ENCODE data around the gene SLC25A12. TPM values are rescaled to one million over a fixed set of nuclear protein-coding genes. Genes with fewer than 3 reads are reported as not detected.
A peak's percentile ranks its signal among the peaks of the same experiment; 100 is the strongest.

SLC25A12 gene
- total RNA-seq, 4 donors from 2014 or later = 37.3 to 61.4 (median 46.3) TPM

- H3K4me3 ChIP-seq (replicated peaks in 1 of 3) = no peak overlapping the region
- H3K4me1 ChIP-seq = peaks cover 0 to 9% of the 10 kb centered on the region in 2 donors
- intact Hi-C loops (cut with DNase I) = no loop called here
- 82 to 90% methylated on average over 5 of the region's 5 CpGs for WGBS, 2 donors
- no peak overlapping the region for H3K27ac ChIP-seq
- no peaks in the 10 kb centered on the region for H3K9me3 ChIP-seq
- no peak for TF ChIP-seq POLR2A (IDR thresholded peaks at IDR 0.05)
- TF ChIP-seq CTCF (IDR thresholded peaks at IDR 0.05) = no peak
- no peaks in the 10 kb centered on the region for H3K27me3 ChIP-seq
- no peak for DNase-seq
- H3K36me3 ChIP-seq = no peaks in the 10 kb centered on the region
Measured at GRCh38 chr2:171864357-171864985, 29.6 kb downstream of the SLC25A12 start.

GRCh38 chr2:171862501-171862900 lies 31.5 kb downstream of the SLC25A12 start:
- DNase-seq = no peak
- Histone ChIP-seq H3K36me3 (no peaks in the 10 kb centered on the region), H3K9me3 (no peaks in the 10 kb centered on the region), H3K4me3 (replicated peaks in 1 of 3) (no peak overlapping the region), H3K27me3 (no peaks in the 10 kb centered on the region), H3K4me1 (peaks cover 13 to 23% of the 10 kb centered on the region in 2 donors), H3K27ac (no peak overlapping the region)
- intact Hi-C loops (cut with DNase I) = no loop called here
- TF ChIP-seq CTCF (IDR thresholded peaks at IDR 0.05) (no peak), POLR2A (IDR thresholded peaks at IDR 0.05) (no peak)
- WGBS, 2 donors = 93 to 98% methylated on average over 3 of the region's 3 CpGs

GRCh38 chr2:171858397-171858958 lies 35.6 kb downstream of the SLC25A12 start:
- Histone ChIP-seq H3K4me1 (peaks cover 13 to 16% of the 10 kb centered on the region in 2 donors), H3K27ac (peak overlapping the region in 2 of 3 donors; percentile 4 to 37), H3K9me3 (no peaks in the 10 kb centered on the region), H3K4me3 (replicated peaks in 1 of 3) (no peak overlapping the region), H3K27me3 (no peaks in the 10 kb centered on the region), H3K36me3 (no peaks in the 10 kb centered on the region)
- TF ChIP-seq CTCF (IDR thresholded peaks at IDR 0.05) (no peak), POLR2A (IDR thresholded peaks at IDR 0.05) (no peak)
- 63 to 67% methylated on average over 2 of the region's 2 CpGs for WGBS, 2 donors
- no peak for DNase-seq
- intact Hi-C loops (cut with DNase I) = no loop called here

- intact Hi-C loops (cut with DNase I) = no loop called here
- WGBS, 2 donors = 76% methylated on average over 2 of the region's 2 CpGs
- H3K36me3 ChIP-seq = no peaks in the 10 kb centered on the region
Measured at GRCh38 chr2:171855401-171855800, 38.6 kb downstream of the SLC25A12 start.

More at GRCh38 chr2:171855401-171855800, 38.6 kb downstream of the SLC25A12 start:
- H3K27ac ChIP-seq = no peak overlapping the region
- DNase-seq = no peak
- peaks cover 13 to 16% of the 10 kb centered on the region in 2 donors for H3K4me1 ChIP-seq
- H3K27me3 ChIP-seq = no peaks in the 10 kb centered on the region
- no peak for TF ChIP-seq POLR2A (IDR thresholded peaks at IDR 0.05)
- TF ChIP-seq CTCF (IDR thresholded peaks at IDR 0.05) = no peak
- H3K4me3 ChIP-seq (replicated peaks in 1 of 3) = no peak overlapping the region
- no peaks in the 10 kb centered on the region for H3K9me3 ChIP-seq
